Caco-2 (cell line): ENCODE data around the gene DCHS1. TPM values are rescaled to one million over a fixed set of nuclear protein-coding genes. Genes with fewer than 3 reads are reported as not detected.

Source experiments
- BruUV-seq: library from RNA; stranded (reverse); fragments of 400-500 nt; replicated peaks from 2 replicates; lab custom pipeline; 2021; lab: Mats Ljungman, UMichigan
- CTCF ChIA-PET: fragments of 300-600 bp; sonication (Branson Sonifier 250); formaldehyde crosslinking; loops from one replicate; lab custom pipeline; 2022; ENCODE audit warnings: antibody characterized with exemption; lab: Charles Lee
- POLR2A ChIA-PET: fragments of 300-600 bp; sonication (Branson Sonifier 250); formaldehyde crosslinking; loops from one replicate; lab custom pipeline; 2022; ENCODE audit warnings: antibody characterized with exemption; lab: Charles Lee
- DNase-seq, 2 experiments: peaks; one replicate each; pipeline versions ENCODE4 v3.0.0 to v3.0.0-alpha.2; 2020 to 2022
- H3K27me3 ChIP-seq: replicated peaks from 2 replicates; pipeline ENCODE4 v1.6.0; 2011; ENCODE audit warnings: low read length; ENCODE audit not compliant: control insufficient read depth, insufficient read depth
- H3K36me3 ChIP-seq: 2 replicates; pipeline ENCODE4 v1.5.1; 2011; ENCODE audit warnings: low read length; ENCODE audit not compliant: control insufficient read depth, insufficient read depth
- H3K4me1 ChIP-seq: fragments of 250-450 bp; sonication (Bioruptor Pico); 2 replicates; pipeline ENCODE4 v1.5.1; 2020; ENCODE audit warnings: mild to moderate bottlenecking
- H3K4me3 ChIP-seq: 2 replicates; pipeline ENCODE4 v1.5.1; 2011; ENCODE audit warnings: low read depth, mild to moderate bottlenecking, control low read depth, low read length
- H3K9me3 ChIP-seq: fragments of 250-450 bp; sonication (Bioruptor Pico); 2 replicates; pipeline ENCODE4 v1.5.1; 2020; ENCODE audit warnings: mild to moderate bottlenecking, moderate library complexity
- H3K27ac Mint-ChIP-seq: one replicate; pipeline ENCODE4 v1.8.0; 2022; ENCODE audit warnings: mixed read lengths; ENCODE audit not compliant: unreplicated experiment
- H3K27me3 Mint-ChIP-seq: one replicate; pipeline ENCODE4 v1.8.0; 2022; ENCODE audit warnings: mixed read lengths; ENCODE audit not compliant: insufficient read depth, unreplicated experiment
- H3K36me3 Mint-ChIP-seq: one replicate; pipeline ENCODE4 v1.8.0; 2022; ENCODE audit warnings: mild to moderate bottlenecking, mixed read lengths; ENCODE audit not compliant: insufficient read depth, unreplicated experiment
- H3K4me1 Mint-ChIP-seq: one replicate; pipeline ENCODE4 v1.8.0; 2022; ENCODE audit warnings: low read depth, mixed read lengths; ENCODE audit not compliant: unreplicated experiment
- H3K4me3 Mint-ChIP-seq: one replicate; pipeline ENCODE4 v1.8.0; 2022; ENCODE audit warnings: mild to moderate bottlenecking, moderate library complexity, mixed read lengths; ENCODE audit not compliant: unreplicated experiment
- H3K9me3 Mint-ChIP-seq: one replicate; pipeline ENCODE4 v1.8.0; 2022; ENCODE audit warnings: mixed read lengths; ENCODE audit not compliant: unreplicated experiment
- CTCF ChIP-seq, 2 experiments: fragments of 200-600 bp in 1 of 2; IDR thresholded peaks; 1 replicate in 1 of 2; 2 replicates in 1 of 2; pipeline versions ENCODE4 v1.5.1 to v1.8.0; 2011 to 2022; ENCODE audit warnings: antibody characterized with exemption in 1 of 2, control low read depth in 1 of 2, inconsistent platforms in 1 of 2, low read depth in 1 of 2, low read length in 1 of 2, mild to moderate bottlenecking in 1 of 2, moderate library complexity in 1 of 2; ENCODE audit not compliant: insufficient read depth in 1 of 2, severe bottlenecking in 1 of 2, unreplicated experiment in 1 of 2
- intact Hi-C: fragments of 100-400 bp; cut with micrococcal nuclease; formaldehyde crosslinking; loops from one replicate; pipeline ENCODE4 v1.10.0; 2022; ENCODE audit not compliant: unreplicated experiment
- total RNA-seq: library from RNA; stranded (reverse); gene quantifications from 2 replicates; pipeline ENCODE4 v1.2.3, GENCODE V29; 2022

DCHS1 gene
- total RNA-seq, 1 experiment from 2014 or later = 1.7 TPM

GRCh38 chr11:6673523-6674218 is 18.1 kb upstream of the DCHS1 start:
- intact Hi-C loops = no loop called here
- DNase-seq = no peak
- Mint-ChIP-seq H3K4me1 (no peaks in the 10 kb centered on the region), H3K36me3 (no peaks in the 10 kb centered on the region), H3K9me3 (no peaks in the 10 kb centered on the region), H3K4me3 (no peak overlapping the region), H3K27me3 (peaks cover 3% of the 10 kb centered on the region), H3K27ac (no peak overlapping the region)
- no peak overlapping the region for H3K4me3 ChIP-seq
- POLR2A ChIA-PET = no interaction called here
- CTCF ChIA-PET = interaction anchor here (0.9 kb wide), 1 partner anchor 10 kb away, joined by 3 read pairs; the partner anchor contains the start of gene MRPL17
- no TSS peak for BruUV-seq
- no peaks in the 10 kb centered on the region for H3K36me3 ChIP-seq
- no peaks in the 10 kb centered on the region for H3K9me3 ChIP-seq
- no peaks in the 10 kb centered on the region for H3K27me3 ChIP-seq
- no peak for TF ChIP-seq CTCF (IDR thresholded peaks at IDR 0.05; ENCODE audit: insufficient read depth in 1 of 2, low read depth in 1 of 2, low read length in 1 of 2, severe bottlenecking in 1 of 2, unreplicated experiment in 1 of 2)
- H3K4me1 ChIP-seq = no peaks in the 10 kb centered on the region

- Mint-ChIP-seq H3K9me3 (no peaks in the 10 kb centered on the region), H3K36me3 (no peaks in the 10 kb centered on the region), H3K27ac (no peak overlapping the region), H3K4me1 (no peaks in the 10 kb centered on the region), H3K27me3 (peaks cover 5% of the 10 kb centered on the region), H3K4me3 (no peak overlapping the region)
- ChIA-PET CTCF (interaction anchor here (0.6 to 1.4 kb wide), 5 partner anchors 9 to 293 kb away, joined by 3 to 4 read pairs (median 3); partner anchors contain the start of gene MRPL17), POLR2A (interaction anchor here (0.6 kb wide), 1 partner anchor 36 kb away, joined by 7 read pairs; no protein-coding TSS in a partner anchor)
- Histone ChIP-seq H3K36me3 (no peaks in the 10 kb centered on the region), H3K9me3 (no peaks in the 10 kb centered on the region; the same call in 1 of the 2 replicates), H3K27me3 (no peaks in the 10 kb centered on the region), H3K4me1 (no peaks in the 10 kb centered on the region), H3K4me3 (no peak overlapping the region)
- intact Hi-C loops = no loop called here
- BruUV-seq = no TSS peak
- no peak for DNase-seq
- TF ChIP-seq CTCF (IDR thresholded peaks at IDR 0.05; ENCODE audit: insufficient read depth in 1 of 2, low read depth in 1 of 2, low read length in 1 of 2, severe bottlenecking in 1 of 2, unreplicated experiment in 1 of 2) = no peak
Measured at GRCh38 chr11:6671991-6672390, 16.4 kb upstream of the DCHS1 start.

- Mint-ChIP-seq H3K36me3 (no peaks in the 10 kb centered on the region), H3K4me3 (no peak overlapping the region), H3K4me1 (no peaks in the 10 kb centered on the region), H3K9me3 (no peaks in the 10 kb centered on the region), H3K27me3 (peaks cover 10% of the 10 kb centered on the region), H3K27ac (no peak overlapping the region)
- no peak overlapping the region for H3K4me3 ChIP-seq
- ChIA-PET POLR2A (no interaction called here), CTCF (no interaction called here)
- intact Hi-C loops = no loop called here
- H3K36me3 ChIP-seq = no peaks in the 10 kb centered on the region
- no peak for TF ChIP-seq CTCF (IDR thresholded peaks at IDR 0.05; ENCODE audit: insufficient read depth in 1 of 2, low read depth in 1 of 2, low read length in 1 of 2, severe bottlenecking in 1 of 2, unreplicated experiment in 1 of 2)
- H3K9me3 ChIP-seq = no peaks in the 10 kb centered on the region; the same call in 1 of the 2 replicates
- BruUV-seq = no TSS peak
- no peak for DNase-seq
- H3K4me1 ChIP-seq = no peaks in the 10 kb centered on the region
- H3K27me3 ChIP-seq = no peaks in the 10 kb centered on the region
Measured at GRCh38 chr11:6670202-6670830, 14.7 kb upstream of the DCHS1 start.
